H1 (cell line): ENCODE measurements around the gene C1S.

Experiments
- BCL11A ChIP-seq, 2 experiments: IDR thresholded peaks; one replicate each; pipeline ENCODE4 v1.6.1; 2011; ENCODE audit warnings: low read depth in 2 of 2, low read length in 2 of 2, mild to moderate bottlenecking in 2 of 2
- EP300 ChIP-seq, 2 experiments: IDR thresholded peaks; 1 replicate in 1 of 2; 2 replicates in 1 of 2; pipeline ENCODE4 v1.6.1; 2011 to 2012; ENCODE audit warnings: low read depth in 2 of 2, low read length in 2 of 2, mild to moderate bottlenecking in 2 of 2, borderline replicate concordance in 1 of 2, inconsistent platforms in 1 of 2, moderate library complexity in 1 of 2
- POLR2A ChIP-seq, 2 experiments: IDR thresholded peaks; 1 replicate in 1 of 2; 2 replicates in 1 of 2; pipeline ENCODE4 v1.6.1; 2011; ENCODE audit warnings: low read depth in 2 of 2, low read length in 2 of 2, mild to moderate bottlenecking in 2 of 2; ENCODE audit errors: control extremely low read depth in 1 of 2
- RFX5 ChIP-seq: IDR thresholded peaks from 2 replicates; pipeline ENCODE4 v1.6.1; 2011; ENCODE audit warnings: low read depth, low read length, improper control_type of control experiment, borderline replicate concordance
- SIX5 ChIP-seq: IDR thresholded peaks from 2 replicates; pipeline ENCODE4 v1.6.1; 2011; ENCODE audit warnings: mild to moderate bottlenecking, low read depth, low read length
- TEAD4 ChIP-seq: IDR thresholded peaks from 2 replicates; pipeline ENCODE4 v1.6.1; 2012; ENCODE audit warnings: low read depth, low read length, inconsistent platforms, mixed read lengths
- ZNF274 ChIP-seq: IDR thresholded peaks from 2 replicates; pipeline ENCODE4 v1.7.0; 2012; ENCODE audit warnings: low read length, borderline replicate concordance; ENCODE audit errors: extremely low read depth
- TF ChIP-seq, protein P1 (sequence below), 3 experiments: IDR thresholded peaks; 1 replicate in 2 of 3; 2 replicates in 1 of 3; pipeline versions ENCODE4 v1.5.1 to v1.6.1; 2011; ENCODE audit warnings: low read length in 3 of 3, mild to moderate bottlenecking in 3 of 3, inconsistent platforms in 2 of 3, low read depth in 1 of 3, moderate library complexity in 1 of 3; ENCODE audit not compliant: insufficient read depth in 1 of 3; ENCODE audit errors: control extremely low read depth in 1 of 3
- TF ChIP-seq, protein P2 (sequence below): IDR thresholded peaks from 2 replicates; pipeline ENCODE4 v1.6.1; 2011; ENCODE audit warnings: low read depth, mild to moderate bottlenecking, low read length; ENCODE audit not compliant: insufficient read depth
- TF ChIP-seq, protein P3 (sequence below): IDR thresholded peaks from 2 replicates; pipeline ENCODE4 v1.6.1; 2012; ENCODE audit warnings: inconsistent platforms
- TF ChIP-seq, protein P4 (sequence below): IDR thresholded peaks from 2 replicates; pipeline ENCODE4 v1.6.1; 2012; ENCODE audit warnings: inconsistent platforms

DNA sequence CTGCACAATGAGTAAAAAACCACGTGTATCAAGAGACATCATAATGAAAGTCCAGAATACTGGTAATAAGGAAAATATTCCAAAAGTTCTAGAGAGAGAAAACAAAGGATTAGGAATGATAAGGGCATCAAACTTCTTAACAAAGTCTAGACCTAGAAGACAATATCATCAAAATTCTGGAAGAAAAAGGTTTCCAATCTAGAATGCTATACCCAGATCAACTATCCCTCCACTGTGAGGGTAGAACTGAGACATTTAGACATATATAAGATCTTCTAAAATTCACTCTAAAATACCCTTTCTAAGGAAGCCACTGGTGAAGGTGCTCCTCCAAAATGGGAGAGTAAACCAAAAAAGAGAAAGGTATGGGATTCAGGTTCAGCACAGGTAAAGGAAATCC is 45.6 kb downstream of the C1S start:
- TF ChIP-seq, protein P1, sequence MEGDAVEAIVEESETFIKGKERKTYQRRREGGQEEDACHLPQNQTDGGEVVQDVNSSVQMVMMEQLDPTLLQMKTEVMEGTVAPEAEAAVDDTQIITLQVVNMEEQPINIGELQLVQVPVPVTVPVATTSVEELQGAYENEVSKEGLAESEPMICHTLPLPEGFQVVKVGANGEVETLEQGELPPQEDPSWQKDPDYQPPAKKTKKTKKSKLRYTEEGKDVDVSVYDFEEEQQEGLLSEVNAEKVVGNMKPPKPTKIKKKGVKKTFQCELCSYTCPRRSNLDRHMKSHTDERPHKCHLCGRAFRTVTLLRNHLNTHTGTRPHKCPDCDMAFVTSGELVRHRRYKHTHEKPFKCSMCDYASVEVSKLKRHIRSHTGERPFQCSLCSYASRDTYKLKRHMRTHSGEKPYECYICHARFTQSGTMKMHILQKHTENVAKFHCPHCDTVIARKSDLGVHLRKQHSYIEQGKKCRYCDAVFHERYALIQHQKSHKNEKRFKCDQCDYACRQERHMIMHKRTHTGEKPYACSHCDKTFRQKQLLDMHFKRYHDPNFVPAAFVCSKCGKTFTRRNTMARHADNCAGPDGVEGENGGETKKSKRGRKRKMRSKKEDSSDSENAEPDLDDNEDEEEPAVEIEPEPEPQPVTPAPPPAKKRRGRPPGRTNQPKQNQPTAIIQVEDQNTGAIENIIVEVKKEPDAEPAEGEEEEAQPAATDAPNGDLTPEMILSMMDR (IDR thresholded peaks at IDR 0.05; ENCODE audit: control extremely low read depth in 1 of 3, insufficient read depth in 1 of 3, low read depth in 1 of 3, low read length in 3 of 3), result no peak
- TF ChIP-seq, protein P2, sequence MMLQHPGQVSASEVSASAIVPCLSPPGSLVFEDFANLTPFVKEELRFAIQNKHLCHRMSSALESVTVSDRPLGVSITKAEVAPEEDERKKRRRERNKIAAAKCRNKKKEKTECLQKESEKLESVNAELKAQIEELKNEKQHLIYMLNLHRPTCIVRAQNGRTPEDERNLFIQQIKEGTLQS, result no peak
- TF ChIP-seq BCL11A (IDR thresholded peaks at IDR 0.05; ENCODE audit: low read depth in 2 of 2, low read length in 2 of 2), result no peak
- no peak for TF ChIP-seq POLR2A (IDR thresholded peaks at IDR 0.05; ENCODE audit: control extremely low read depth in 1 of 2, low read depth in 2 of 2, low read length in 2 of 2)
- TF ChIP-seq TEAD4, result no peak
- no peak for TF ChIP-seq RFX5
- no peak for TF ChIP-seq ZNF274
- no peak for TF ChIP-seq EP300 (IDR thresholded peaks at IDR 0.05; ENCODE audit: borderline replicate concordance in 1 of 2, low read depth in 2 of 2, low read length in 2 of 2)
- TF ChIP-seq, protein P3, sequence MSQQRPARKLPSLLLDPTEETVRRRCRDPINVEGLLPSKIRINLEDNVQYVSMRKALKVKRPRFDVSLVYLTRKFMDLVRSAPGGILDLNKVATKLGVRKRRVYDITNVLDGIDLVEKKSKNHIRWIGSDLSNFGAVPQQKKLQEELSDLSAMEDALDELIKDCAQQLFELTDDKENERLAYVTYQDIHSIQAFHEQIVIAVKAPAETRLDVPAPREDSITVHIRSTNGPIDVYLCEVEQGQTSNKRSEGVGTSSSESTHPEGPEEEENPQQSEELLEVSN, result no peak
- no peak for TF ChIP-seq SIX5
- TF ChIP-seq, protein P4, sequence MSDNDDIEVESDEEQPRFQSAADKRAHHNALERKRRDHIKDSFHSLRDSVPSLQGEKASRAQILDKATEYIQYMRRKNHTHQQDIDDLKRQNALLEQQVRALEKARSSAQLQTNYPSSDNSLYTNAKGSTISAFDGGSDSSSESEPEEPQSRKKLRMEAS, result no peak
